D721Med (cell line): ENCODE results near the gene CACNG3.
"Not testable (repeated sequence)": the region's sequence is repeated elsewhere in the genome, so short reads cannot be mapped to it uniquely, and the experiment has no call there.

Source experiments
- DNase-seq: peaks from one replicate; pipeline ENCODE4 v3.0.0; 2011; ENCODE audit warnings: low spot score; ENCODE audit not compliant: insufficient read length
- FAIRE-seq: peaks from 2 replicates; lab custom pipeline; 2011; peaks lifted over from hg19 to GRCh38; lab: Jason Lieb, UNC
- CTCF ChIP-seq: IDR thresholded peaks from 2 replicates; pipeline ENCODE4 v1.5.1; 2012; ENCODE audit warnings: mild to moderate bottlenecking, control low read depth; ENCODE audit not compliant: insufficient read depth; ENCODE audit errors: missing control alignments

The CACNG3 gene

GRCh38 chr16:24291932-24292331, 35.8 kb downstream of the CACNG3 start:
- TF ChIP-seq CTCF = no peak
- DNase-seq = no peak
- no peak for FAIRE-seq

GRCh38 chr16:24294131-24294530, 38.0 kb downstream of the CACNG3 start:
- no peak for DNase-seq
- FAIRE-seq = no peak
- TF ChIP-seq CTCF = no peak

- no peak for FAIRE-seq
- TF ChIP-seq CTCF = no peak
- DNase-seq = no peak
These were observed 41.2 kb downstream of the CACNG3 start for GRCh38 chr16:24297375-24297774.

GRCh38 chr16:24298548-24299167, 42.5 kb downstream of the CACNG3 start:
- no peak for DNase-seq
- no peak for TF ChIP-seq CTCF
- no peak for FAIRE-seq

GRCh38 chr16:24300750-24301149, 44.6 kb downstream of the CACNG3 start:
- not testable (repeated sequence) for DNase-seq, FAIRE-seq

GRCh38 chr16:24302636-24303035, 46.5 kb downstream of the CACNG3 start:
- no peak for FAIRE-seq
- no peak for DNase-seq
- no peak for TF ChIP-seq CTCF

- TF ChIP-seq CTCF = no peak
- no peak for FAIRE-seq
- DNase-seq = no peak
These were observed 52.1 kb downstream of the CACNG3 start for GRCh38 chr16:24308200-24308599.
